GM19395 (cell line): ENCODE measurements around the gene MYOM3.

Experiments
- ATAC-seq: cut with Tn5 transposase; IDR thresholded peaks from one replicate; pipeline ENCODE4 v1.9.1; 2021; ENCODE audit warnings: mild to moderate bottlenecking, moderate library complexity; ENCODE audit not compliant: unreplicated experiment

The MYOM3 gene

DNA sequence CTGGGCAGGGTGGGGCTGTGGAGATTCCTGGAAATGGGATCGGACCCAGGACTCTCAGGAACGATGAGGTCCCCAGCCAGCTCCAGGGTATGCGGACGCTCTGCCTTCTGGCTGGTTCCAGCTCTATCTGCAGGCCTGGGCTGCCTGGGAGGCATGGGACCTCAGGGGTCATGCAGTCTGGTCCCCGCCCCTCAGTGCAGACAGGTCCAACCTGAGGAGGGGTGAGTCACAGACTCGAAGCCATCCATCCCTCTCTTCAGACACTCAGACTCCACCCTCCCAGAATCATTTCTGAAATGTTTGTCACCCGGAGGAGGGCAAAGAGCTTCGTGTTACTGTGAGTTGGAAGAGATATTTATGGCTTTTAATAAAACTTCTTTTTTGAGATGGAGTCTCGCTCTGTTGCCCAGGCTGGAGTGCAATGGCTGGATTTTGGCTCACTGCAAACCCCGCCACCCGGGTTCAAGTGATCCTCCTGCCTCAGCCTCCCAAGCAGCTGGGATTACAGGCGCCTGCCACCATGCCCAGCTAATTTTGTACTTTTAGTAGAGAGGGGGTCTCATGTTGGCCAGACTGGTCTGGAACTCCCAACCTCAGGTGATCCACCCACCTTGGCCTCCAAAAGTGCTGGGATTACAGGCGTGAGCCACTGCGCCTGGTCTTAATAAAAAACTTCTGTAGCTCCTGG lies 5.9 kb upstream of the MYOM3 start:
- no peak for ATAC-seq

DNA sequence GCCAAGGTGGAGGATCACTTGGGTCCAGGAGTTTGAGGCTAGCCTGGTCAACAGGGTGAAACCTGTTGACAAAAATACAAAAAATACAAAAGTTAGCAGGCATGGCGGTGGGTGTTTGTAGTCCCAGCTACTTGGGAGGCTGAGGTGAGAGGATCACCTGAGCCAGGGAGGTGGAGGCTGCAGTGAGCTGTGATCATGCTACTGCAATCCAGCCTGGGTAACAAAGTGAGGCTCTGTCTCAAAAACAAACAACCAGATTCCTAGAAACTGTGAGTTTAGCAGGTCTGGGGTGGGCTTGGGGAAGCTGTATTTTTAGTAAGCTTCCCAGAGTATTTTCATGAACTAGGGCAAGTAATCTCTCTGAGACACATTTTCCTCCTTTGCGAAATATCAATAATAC lies 5.2 kb upstream of the MYOM3 start:
- ATAC-seq, result no peak

DNA sequence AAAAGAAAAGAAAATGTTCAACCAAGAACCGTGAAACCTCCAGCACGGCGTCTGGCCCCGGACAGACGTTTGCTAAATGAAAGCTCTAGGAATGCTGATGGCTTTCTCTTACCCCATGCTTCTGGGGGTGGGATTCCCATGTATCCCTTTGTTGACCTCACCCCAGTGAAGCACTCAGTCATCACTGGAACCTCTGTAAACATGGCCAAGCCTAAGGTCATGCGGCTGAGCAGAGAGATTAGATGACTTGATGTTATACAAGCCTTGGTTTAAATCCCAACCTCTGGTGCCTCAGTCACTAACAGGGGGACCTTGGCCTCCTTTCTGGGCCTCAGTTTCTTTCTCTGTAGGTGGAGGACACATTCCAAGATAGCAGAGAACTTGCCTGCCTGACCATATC lies 2.8 kb upstream of the MYOM3 start:
- no peak for ATAC-seq

DNA sequence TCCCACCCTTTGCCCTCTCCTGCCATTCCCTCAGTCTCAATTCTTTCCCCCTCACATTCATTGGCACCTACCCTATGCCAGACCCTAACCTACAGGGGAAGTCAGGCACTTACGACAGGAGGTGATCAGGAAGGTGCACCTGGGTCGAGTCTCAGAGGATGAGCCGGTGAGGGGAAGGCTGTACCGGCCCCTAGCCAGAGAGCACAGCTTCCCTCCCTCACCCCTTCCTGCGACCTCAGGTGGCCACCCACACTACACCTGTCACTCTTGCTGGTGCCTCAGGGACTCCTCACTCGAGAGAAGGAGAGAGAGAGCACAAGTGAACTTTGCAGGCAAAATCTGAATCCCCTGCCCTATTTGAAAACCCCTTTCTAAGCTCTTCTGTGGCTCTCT lies 1.7 kb upstream of the MYOM3 start:
- ATAC-seq, result no peak

DNA sequence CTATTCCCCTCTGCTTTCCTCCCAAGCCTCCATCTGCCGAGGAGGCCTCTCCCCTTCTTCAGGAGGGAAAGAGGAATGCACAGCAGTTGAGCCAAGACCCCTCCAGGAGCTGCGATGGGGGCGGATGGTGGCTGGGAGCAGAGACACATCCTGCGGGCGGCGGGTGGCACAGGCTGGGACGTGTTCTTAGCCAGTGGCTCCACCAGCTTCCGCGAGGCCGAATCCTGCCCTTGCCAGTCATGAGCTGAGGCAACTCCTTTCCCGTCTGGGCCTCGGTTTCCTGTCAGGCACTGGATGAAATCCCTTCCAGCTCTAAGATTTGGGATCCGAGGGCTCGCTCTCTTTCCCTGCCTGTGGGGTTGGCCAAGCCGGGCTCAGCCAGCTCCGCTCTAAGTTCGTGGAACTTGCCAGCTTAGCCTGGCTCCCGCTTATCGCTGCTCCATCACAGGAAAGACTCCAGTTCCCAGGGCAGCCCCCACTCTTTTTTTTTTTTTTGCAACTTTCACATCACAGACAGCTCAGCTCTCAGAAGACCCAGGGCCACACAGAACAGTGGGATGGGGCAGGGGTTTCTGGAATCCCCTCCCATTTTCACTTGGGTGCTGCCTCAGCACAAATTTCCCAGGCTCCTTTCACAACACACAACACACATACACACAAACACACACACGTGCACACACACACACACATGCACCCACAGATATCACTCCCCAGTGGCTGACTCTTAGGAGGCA lies 506 bp downstream of the MYOM3 start:
- no peak for ATAC-seq

DNA sequence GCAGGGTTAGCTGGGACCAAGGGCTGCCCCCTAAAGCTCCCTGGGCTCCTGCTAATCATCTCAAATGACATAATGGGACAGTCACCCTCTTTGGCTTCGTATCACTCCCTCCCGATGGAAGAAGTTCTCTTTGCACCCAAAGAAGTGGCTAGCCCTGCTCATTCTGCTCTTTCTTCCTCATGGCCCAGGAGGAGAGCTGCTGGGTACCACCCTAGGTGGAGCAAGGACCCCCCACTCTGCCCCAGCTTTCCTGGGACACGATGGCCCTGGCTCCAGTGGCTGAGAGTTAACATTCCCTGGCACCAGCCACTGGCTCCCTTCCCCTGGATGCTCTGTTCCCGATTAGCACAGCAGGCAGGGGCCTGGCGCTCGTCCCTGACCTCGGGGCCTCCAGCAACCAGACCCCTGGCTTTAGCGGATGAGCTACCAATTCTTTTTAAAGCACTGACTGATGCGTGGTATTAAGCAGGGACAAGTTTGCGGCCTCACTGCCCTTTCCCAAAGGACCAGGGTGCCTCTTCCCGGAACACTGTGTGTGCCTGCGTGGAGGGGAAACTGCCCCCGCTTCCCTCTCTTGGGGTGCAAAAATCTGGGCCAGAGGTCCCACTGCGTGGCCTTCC lies 1.2 kb downstream of the MYOM3 start:
- ATAC-seq, result no peak

DNA sequence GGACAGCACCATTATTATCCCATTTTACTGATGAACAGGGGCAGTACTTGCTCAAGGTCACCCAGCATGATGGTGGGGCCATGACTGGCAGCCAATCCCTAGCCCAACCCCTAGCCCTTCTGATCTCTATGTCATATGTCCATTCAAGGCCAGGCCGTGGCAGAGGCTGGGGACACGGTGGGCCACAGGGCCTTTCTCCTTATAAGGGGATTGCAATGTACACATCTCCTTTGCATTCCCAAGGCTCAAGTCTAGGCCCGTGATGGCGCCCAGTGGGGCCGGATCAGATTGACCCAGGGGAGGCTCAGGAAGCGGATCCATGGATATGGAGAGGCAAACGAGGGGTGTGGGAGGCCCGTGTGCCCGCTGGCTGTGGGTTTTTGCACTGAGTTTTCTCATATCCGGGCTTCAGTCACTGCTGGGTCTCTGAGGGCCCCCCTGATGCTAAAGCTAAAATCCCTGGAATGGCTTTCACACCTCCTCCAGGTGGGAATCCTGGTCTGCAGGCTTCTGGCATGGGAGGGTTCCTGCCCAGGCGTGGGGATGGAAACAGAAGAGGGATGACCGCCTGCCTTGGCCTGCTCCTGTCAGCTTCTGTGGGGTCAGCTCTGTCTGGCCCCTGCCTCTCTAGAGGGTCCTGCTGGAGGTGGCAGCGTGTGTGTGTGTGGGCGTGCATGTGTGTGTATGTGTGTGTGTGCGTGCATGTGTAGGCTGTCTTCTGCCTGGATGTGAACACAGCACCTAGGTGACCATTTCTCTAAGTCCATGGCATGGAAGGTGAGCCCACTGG lies 2.1 kb downstream of the MYOM3 start:
- ATAC-seq, result no peak

DNA sequence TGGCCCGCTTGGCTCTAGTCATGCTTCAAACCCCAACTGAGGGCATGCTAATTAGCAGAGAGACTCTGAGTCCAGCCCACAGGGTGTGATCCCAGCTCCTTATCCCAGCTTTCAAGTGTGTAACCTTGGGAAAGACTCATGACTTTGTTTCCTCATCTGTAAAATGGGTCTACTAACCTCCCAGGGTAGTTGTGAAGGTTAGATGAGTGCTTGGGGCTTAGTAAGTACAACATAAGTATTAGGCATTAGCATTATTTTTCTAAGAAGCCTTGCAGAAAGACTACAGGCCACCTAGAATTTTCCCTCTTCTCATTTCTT lies 2.8 kb downstream of the MYOM3 start:
- no peak for ATAC-seq

DNA sequence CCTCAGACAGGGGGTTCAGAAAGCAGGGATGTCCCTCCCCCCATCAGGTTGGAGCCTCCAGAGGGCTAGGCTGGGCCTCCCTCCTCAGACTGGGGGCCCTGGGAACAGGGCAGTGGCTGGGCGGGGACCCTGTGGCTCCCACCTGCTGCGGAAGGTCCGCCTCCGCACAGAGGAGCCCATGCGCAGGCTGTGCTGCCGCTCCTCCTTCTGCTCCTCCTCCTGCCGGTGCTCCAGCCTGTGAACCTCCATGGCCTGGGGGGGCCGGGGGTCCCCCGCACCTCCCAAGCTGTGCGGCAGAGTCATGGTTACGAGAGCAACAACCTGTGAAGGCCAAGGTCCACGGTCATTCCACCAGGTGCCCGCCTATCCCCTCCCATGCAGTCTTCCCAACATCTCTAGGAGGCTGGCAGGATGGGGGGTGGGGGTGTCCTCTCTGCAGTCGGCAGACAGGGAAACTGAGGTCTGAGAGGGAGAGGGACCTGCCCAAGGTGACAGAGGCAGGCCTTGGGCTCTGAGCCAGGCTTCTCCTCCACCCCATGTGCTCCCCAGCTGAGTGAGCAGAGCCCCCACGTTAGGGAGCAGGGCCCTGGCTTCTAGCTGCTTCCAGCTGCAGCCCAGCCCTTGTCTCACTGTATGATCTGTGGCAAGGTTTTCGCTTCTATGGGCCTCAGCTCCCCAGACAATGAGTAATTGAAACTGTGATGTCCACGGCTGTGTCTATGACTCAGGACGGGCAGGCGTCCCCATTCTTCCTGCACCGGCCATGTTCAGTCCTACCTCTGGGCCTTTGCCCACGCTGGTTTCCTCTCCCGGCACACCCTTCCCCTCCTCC lies 3.4 kb downstream of the MYOM3 start:
- no peak for ATAC-seq

DNA sequence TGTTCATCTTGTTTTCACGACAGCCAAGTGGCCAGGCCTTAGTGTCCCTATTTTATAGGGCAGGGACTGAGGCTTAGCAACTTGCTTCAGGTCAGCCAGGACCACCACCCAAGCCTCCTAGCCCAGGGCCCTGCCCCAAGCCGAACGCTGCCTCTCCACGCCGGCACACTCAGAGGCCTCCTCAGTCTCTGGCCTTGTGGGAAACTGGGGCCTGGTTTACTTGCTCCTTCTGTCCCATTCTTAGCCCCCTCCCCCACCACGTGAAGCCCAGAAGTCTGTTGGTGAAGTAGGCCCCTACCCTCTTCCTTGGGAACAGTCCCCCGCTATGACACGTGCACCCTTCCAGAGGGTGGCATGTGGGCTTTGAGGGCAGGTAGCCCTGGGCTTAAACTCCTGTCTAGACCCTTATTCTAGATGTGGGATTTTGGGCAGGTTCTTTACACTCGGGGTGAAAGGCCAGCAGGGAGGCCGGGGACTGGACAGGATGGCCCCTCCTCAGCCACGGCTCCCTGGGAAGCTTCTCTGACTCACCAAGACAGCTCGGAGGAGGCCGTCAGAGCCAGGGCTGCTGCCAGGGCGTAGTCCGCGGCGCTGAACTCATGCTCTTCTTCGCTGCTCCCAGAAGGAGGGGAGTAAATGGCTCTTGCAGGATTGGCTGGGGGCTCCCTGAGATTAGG lies 4.3 kb downstream of the MYOM3 start:
- ATAC-seq, result no peak

DNA sequence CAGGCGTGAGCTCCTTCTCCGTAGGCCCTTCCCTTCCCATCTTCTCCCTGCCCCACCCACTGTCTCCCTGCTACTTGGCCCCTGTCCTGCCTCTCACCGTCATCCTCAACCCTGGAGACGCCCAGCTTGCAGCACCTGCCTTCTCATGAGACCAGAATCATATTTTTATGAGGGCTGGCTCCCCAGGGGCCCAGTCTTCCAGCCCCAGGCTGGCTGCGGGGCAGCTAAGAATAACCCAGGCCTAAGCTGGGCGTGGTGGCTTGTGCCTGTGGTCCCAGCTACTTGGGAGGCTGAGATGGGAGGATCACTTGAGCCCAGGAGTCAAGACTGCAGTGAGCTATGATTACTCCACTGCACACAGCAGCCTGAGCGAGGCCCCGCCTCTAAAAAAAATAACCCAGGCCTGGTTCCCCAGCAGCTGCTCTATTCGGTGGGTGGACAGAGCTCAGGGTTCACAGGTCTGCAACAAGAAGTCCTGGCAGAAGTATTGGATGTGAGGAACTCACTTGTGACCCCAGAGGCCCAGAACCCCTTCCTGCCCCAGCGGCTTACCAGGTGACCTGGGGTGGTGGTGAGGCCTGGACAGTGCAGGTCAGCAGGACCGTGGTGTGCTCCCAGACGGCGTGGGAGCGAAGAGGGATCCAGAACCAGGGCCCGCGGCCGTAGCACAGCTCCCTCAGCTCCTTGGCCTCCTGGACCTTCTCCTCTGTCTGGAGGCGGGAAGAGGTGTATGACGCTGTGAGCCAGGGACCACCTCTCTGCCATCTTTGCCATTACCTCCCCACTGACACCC lies 6.4 kb downstream of the MYOM3 start:
- ATAC-seq, result no peak

DNA sequence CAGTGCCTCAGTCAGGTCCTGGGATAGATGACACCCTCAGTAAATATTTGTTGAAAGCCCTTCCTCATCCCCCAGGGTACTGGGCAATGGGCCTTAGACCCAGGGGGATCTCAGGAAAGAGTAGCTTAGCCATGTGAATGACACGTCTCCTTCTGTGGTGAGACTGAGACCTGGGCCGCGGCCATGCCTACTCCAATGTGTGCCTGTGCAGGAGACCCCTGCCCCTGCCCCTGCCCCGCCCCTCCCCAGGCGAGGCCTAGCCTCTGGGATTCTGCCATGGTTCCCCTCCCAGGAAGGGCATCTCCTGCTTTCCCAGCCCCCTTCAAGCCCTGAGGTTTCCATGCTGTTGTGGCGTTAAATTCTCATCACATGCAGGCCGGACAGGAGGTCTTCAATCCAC lies 7.1 kb downstream of the MYOM3 start:
- no peak for ATAC-seq

DNA sequence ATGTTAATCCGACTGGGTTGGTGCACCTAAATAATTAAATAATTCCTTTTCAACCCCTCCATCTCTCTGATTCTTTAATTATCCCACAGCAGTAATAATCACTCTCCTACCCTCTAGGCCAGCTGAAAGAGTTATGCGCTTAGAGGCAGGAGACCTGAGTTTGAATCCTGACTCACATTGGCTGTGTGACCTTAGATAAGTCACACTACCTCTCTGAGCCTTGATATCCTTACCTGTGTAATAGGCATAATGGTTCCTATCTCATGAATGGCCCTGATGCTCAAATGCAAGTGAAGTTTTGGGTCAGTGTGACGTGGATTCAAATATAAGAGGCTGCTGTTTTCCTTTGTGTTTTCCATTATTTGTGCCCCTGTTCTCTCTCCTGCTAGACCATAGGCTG lies 8.1 kb downstream of the MYOM3 start:
- no peak for ATAC-seq

DNA sequence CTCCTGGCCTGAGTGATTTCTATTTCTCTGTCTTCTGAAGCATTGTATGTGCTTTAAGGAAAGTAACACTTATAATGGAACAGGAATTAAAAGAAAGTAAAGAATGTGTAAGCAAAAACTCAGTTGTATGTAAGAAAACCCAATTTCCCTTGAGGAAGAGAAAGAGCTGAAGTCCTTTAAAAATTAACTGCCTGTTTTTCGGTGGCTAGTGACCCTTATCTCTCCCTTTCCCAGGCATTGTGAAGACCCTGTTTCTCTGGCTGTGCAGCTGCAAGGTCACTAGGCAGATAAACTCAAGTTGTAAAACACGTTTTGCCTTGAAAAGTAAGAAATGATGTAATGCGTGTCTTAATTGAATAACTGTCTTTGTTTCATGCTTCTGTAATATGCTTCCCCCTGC lies 8.5 kb downstream of the MYOM3 start:
- ATAC-seq, result no peak

DNA sequence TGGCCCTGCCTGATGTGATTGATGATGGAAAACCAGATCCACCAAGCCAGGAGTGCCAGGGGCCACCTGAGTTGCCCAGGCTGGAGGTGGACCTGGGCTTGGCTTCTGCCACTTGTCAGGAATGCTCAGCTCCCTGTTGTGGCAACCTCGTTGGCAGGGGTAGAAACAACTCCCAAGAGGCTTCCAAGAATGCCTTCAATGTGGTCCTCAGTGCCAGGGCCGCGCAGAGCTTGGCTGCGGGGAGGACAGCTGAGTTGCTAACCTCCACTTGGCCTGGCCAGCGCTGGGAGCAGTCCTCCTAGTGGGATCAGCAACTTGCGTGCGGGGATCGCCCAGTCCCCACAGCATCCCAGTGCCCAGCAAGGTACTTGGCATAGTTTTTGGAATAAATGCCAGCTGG lies 9.0 kb downstream of the MYOM3 start:
- no peak for ATAC-seq

DNA sequence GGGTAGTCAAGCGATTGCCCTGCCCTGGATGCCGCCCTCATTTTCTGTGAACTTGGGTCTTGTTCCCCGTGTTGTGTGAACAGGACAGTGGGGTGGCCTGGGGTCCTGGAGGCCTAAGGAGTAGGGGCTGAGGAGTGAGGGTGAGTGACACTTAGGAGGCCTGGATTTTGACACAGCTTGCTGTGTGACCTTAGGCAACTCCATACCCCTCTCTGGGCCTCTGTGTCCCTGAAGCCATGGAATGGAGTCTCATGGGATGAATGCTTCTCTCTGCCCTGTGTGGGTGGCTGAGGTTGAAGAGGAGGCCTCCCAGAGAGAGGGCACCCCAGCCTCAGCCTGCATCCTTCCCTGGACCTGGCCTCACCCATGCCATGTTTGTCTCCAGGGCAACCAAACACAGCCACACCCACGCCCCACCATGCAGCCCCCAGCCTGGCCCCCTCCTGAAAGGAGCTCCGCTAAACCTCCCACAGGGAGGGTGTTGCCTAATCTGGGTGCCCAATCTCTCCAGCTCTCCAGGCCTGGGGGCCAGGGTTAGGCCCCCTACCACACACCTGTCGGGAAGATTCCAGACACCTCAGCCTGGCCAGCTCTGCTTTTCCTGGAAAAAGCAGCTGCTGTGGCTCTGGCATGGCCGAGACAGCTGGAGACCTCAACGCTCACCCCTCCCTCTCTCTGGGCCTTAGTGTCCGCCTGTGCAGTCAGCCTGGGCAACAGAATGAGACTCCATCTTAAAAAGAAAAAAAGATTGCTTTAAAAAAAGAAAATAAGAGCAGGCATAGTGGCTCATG lies 9.9 kb downstream of the MYOM3 start:
- no peak for ATAC-seq

DNA sequence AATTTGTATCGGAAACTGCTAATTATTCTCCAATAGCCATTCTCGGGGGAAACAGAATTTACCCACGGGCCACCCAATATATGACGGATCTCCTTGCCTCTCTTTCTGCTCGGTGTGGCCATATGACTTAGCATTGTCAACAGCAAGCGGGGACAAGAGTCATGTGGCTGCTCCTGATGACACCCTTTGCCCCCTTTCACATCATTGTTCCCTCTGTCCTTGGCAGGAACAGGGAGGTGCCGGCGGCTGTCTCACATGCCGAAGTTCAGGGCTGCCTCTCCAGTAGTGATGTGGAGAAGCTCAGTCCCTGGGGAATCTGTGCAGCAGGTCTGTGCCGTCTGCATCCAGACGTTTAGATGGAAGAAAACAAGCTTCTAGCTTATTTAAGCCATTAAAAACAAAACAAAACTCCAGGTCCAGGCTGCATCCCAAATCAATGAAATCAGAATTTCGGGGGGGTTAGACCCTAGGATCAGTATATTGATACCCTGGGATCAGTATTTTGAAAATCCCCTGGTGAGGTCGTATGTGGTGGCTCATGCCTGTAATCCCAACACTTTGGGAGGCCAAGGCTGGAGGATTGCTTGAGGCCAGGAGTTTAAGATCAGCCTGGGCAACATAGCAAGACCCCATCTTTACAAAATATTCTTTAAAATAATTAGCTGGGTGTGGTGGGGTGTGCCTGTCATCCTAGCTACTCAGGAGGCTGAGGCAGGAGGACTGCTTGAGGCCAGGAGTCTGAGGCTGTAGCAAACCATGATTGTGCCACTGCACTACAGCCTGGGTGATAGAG lies 10.8 kb downstream of the MYOM3 start:
- no peak for ATAC-seq
